Measurements from ENCODE around the gene TPBGL. TPM values are rescaled to one million over a fixed set of nuclear protein-coding genes. Genes with fewer than 3 reads are reported as not detected.

Gene TPBGL
- polyA plus RNA-seq, 3 donors, result not detected

DNA sequence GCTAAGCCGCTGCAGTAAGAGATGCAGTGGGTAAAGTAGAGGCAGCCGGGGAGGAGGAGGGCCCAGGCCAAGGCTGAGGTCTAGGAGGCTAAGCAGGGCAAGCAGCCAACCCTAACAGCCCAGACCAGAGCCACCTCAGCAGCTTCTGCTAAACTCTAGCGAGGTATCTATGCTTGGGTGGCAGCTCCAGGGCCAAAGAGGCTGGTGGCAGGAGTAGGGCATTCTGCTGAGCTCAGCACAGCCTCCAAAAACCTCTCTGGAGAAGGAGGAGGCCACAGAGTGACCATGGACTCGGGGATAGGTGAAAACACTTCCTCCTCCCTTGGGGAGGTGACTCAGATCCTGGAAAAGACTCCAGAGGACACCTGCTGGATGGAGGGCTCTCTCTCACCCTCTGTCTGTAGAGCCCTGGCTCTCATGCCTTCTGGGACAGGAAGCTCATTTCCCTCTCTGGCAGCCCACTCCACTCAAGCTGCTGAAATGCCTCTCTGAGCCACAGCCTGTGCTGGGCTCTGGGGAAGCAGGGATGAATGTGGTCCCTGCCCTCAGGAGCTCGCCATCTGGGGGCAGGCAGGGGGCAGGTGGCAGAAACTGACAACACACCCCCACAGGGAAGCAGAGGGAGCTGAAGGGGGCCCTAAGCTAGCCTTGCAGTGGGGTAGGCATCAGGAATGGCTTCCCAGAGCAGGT lies 16.5 kb upstream of the TPBGL start:
- H3K36me3 Mint-ChIP-seq, result no peaks in the 10 kb centered on the region

DNA sequence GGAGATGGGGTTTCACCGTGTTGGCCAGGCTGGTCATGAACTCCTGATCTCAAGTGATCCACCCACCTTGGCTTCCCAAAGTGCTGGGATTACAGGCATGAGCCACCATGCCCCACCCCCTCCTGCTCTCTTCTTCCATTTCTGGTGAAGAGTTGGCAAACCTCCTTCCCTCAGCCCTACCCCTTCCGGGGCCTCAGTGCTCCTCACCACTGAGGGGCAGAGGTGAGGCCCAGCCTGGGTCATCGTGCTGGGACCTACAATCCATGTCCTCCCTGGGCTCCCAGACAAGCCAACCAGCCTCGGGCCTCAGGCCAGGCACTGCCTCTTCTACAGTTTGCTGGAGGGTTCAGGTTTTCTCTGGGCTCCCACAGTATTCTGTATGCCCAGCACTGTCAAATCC lies 14.8 kb upstream of the TPBGL start:
- Histone ChIP-seq H3K36me3 (replicated peaks in 1 of 2; ENCODE audit: control insufficient read depth in 1 of 2, insufficient read depth in 2 of 2, low read length in 2 of 2) (no peaks in the 10 kb centered on the region), H3K9ac (ENCODE audit: insufficient read depth, low read length, poor library complexity, severe bottlenecking) (no peak overlapping the region), H3K4me3 (replicated peaks in 1 of 3; ENCODE audit: low read depth in 2 of 3, low read length in 3 of 3) (no peak overlapping the region), H2AFZ (ENCODE audit: insufficient read depth, low read depth, low read length, poor library complexity, severe bottlenecking) (no peak overlapping the region), H3K27me3 (ENCODE audit: control insufficient read depth in 2 of 2, insufficient read depth in 2 of 2, low read length in 2 of 2) (no peaks in the 10 kb centered on the region), H3K27ac (ENCODE audit: low read depth in 1 of 2, low read length in 2 of 2) (no peak overlapping the region), H3K9me3 (replicated peaks in 1 of 2; ENCODE audit: control insufficient read depth in 1 of 2, insufficient read depth in 1 of 2, low read length in 2 of 2) (no peaks in the 10 kb centered on the region), H3K79me2 (ENCODE audit: insufficient read depth, low read length) (no peaks in the 10 kb centered on the region), H3K4me2 (replicated peaks; ENCODE audit: extremely low read depth, low read length, poor library complexity, severe bottlenecking) (no peak overlapping the region), H4K20me1 (ENCODE audit: insufficient read depth, low read length) (no peaks in the 10 kb centered on the region), H3K4me1 (ENCODE audit: control insufficient read depth in 1 of 2, insufficient read depth in 2 of 2, low read length in 2 of 2) (no peaks in the 10 kb centered on the region)
- no peaks in the 10 kb centered on the region for H3K36me3 Mint-ChIP-seq
- no peaks in the 10 kb centered on the region for H3K4me1 Mint-ChIP-seq
- TF ChIP-seq CTCF (IDR thresholded peaks at IDR 0.05), result no peak
- no peak overlapping the region for H3K27ac Mint-ChIP-seq
- peaks cover 0 to 3% (median 0%) of the 10 kb centered on the region in 7 donors for H3K9me3 Mint-ChIP-seq
- 72% methylated on average over 3 of the region's 4 CpGs for WGBS (ENCODE audit: insufficient coverage)
- peaks cover 3 to 13% (median 8%) of the 10 kb centered on the region in 3 donors for H3K27me3 Mint-ChIP-seq (ENCODE audit: low read depth in 3 of 3)
- DNase-seq, result no peak
- H3K4me3 Mint-ChIP-seq, result no peak overlapping the region
- intact Hi-C loops (cut with micrococcal nuclease), result no loop called here

More for the DNA sequence above, 16.5 kb upstream of the TPBGL start:
- Histone ChIP-seq H2AFZ (ENCODE audit: insufficient read depth, low read depth, low read length, poor library complexity, severe bottlenecking) (no peak overlapping the region), H3K4me1 (ENCODE audit: control insufficient read depth in 1 of 2, insufficient read depth in 2 of 2, low read length in 2 of 2) (no peaks in the 10 kb centered on the region), H3K36me3 (replicated peaks in 1 of 2; ENCODE audit: control insufficient read depth in 1 of 2, insufficient read depth in 2 of 2, low read length in 2 of 2) (no peaks in the 10 kb centered on the region), H3K9me3 (replicated peaks in 1 of 2; ENCODE audit: control insufficient read depth in 1 of 2, insufficient read depth in 1 of 2, low read length in 2 of 2) (no peaks in the 10 kb centered on the region), H3K27me3 (ENCODE audit: control insufficient read depth in 2 of 2, insufficient read depth in 2 of 2, low read length in 2 of 2) (no peaks in the 10 kb centered on the region), H3K4me3 (replicated peaks in 1 of 3; ENCODE audit: low read depth in 2 of 3, low read length in 3 of 3) (no peak overlapping the region), H3K79me2 (ENCODE audit: insufficient read depth, low read length) (no peaks in the 10 kb centered on the region), H3K27ac (ENCODE audit: low read depth in 1 of 2, low read length in 2 of 2) (no peak overlapping the region), H4K20me1 (ENCODE audit: insufficient read depth, low read length) (no peaks in the 10 kb centered on the region), H3K9ac (ENCODE audit: insufficient read depth, low read length, poor library complexity, severe bottlenecking) (no peak overlapping the region), H3K4me2 (replicated peaks; ENCODE audit: extremely low read depth, low read length, poor library complexity, severe bottlenecking) (no peak overlapping the region)
- no peak for DNase-seq
- intact Hi-C loops (cut with micrococcal nuclease), result no loop called here
- H3K27me3 Mint-ChIP-seq (ENCODE audit: low read depth in 3 of 3), result peaks cover 3 to 10% (median 7%) of the 10 kb centered on the region in 3 donors
- TF ChIP-seq CTCF (IDR thresholded peaks at IDR 0.05), result no peak
- no peaks in the 10 kb centered on the region for H3K4me1 Mint-ChIP-seq
- H3K9me3 Mint-ChIP-seq, result peaks cover 0 to 3% (median 0%) of the 10 kb centered on the region in 7 donors
- no peak overlapping the region for H3K4me3 Mint-ChIP-seq
- WGBS (ENCODE audit: insufficient coverage), result 100% methylated on average over 1 of the region's 5 CpGs
- no peak overlapping the region for H3K27ac Mint-ChIP-seq

Data from CD14-positive monocyte (primary cell).